Gastroesophageal sphincter (tissue), 3 donors: ENCODE measurements around the gene IVL.

ENCODE experiments used
- CTCF ChIP-seq, 4 experiments: fragments of 200-600 bp in 2 of 4; fragments of 450-650 bp in 2 of 4; sonication (generic) in 1 of 4; IDR thresholded peaks; one replicate each; pipeline ENCODE4 v1.5.1; 2017 to 2019; ENCODE audit warnings: antibody characterized with exemption in 4 of 4, mild to moderate bottlenecking in 2 of 4, moderate library complexity in 2 of 4
- EP300 ChIP-seq: sonication (generic); formaldehyde crosslinking; IDR thresholded peaks from one replicate; pipeline ENCODE4 v1.6.1; 2017; ENCODE audit warnings: antibody characterized with exemption, mild to moderate bottlenecking
- POLR2A ChIP-seq, 2 donors: fragments of 450-650 bp; IDR thresholded peaks; one replicate each; pipeline ENCODE4 v1.6.1; 2017; ENCODE audit warnings: antibody characterized with exemption in 2 of 2, mild to moderate bottlenecking in 2 of 2, moderate library complexity in 1 of 2

GRCh38 chr1:152957561-152957960 is 49.2 kb downstream of the IVL start:
- TF ChIP-seq CTCF (IDR thresholded peaks at IDR 0.05) (no peak), EP300 (no peak), POLR2A (IDR thresholded peaks at IDR 0.05) (no peak)
